HepG2 (cell line): ENCODE measurements around the gene TADA3.

Experiments used
- ELF1 ChIP-seq: sonication (generic); formaldehyde crosslinking; IDR thresholded peaks from 2 replicates; pipeline ENCODE4 v1.4.0; 2020; ENCODE audit warnings: missing genetic modification reagents
- FOXP4 ChIP-seq: sonication (generic); formaldehyde crosslinking; IDR thresholded peaks from 2 replicates; pipeline ENCODE4 v1.4.0; 2020; ENCODE audit warnings: missing genetic modification reagents
- MYPOP ChIP-seq: sonication (generic); formaldehyde crosslinking; IDR thresholded peaks from 2 replicates; pipeline ENCODE4 v1.8.1; 2023; ENCODE audit warnings: mild to moderate bottlenecking, moderate library complexity, missing genetic modification reagents
- POLR2A ChIP-seq, 2 experiments: IDR thresholded peaks; 2 replicates each; pipeline ENCODE4 v1.6.1; 2011; ENCODE audit warnings: low read depth in 2 of 2, low read length in 2 of 2, mild to moderate bottlenecking in 1 of 2, moderate library complexity in 1 of 2; ENCODE audit not compliant: insufficient read depth in 1 of 2
- RERE ChIP-seq: IDR thresholded peaks from 2 replicates; pipeline ENCODE4 v1.6.1; 2016; ENCODE audit warnings: low read depth, missing genetic modification reagents, missing compliant biosample characterization
- REST ChIP-seq, 2 experiments: IDR thresholded peaks; 2 replicates each; pipeline ENCODE4 v1.6.1; 2011 to 2012; ENCODE audit warnings: low read length in 2 of 2, borderline replicate concordance in 1 of 2, low read depth in 1 of 2, mild to moderate bottlenecking in 1 of 2, moderate library complexity in 1 of 2
- RFXAP ChIP-seq: sonication (generic); formaldehyde crosslinking; IDR thresholded peaks from 2 replicates; pipeline ENCODE4 v1.4.0; 2020; ENCODE audit warnings: missing genetic modification reagents, borderline replicate concordance
- SP2 ChIP-seq: sonication (generic); formaldehyde crosslinking; IDR thresholded peaks from 2 replicates; pipeline ENCODE4 v1.5.1; 2020; ENCODE audit warnings: mild to moderate bottlenecking, missing genetic modification reagents
- ZFP36 ChIP-seq: fragments of 150-350 bp; IDR thresholded peaks from 2 replicates; pipeline ENCODE4 v1.6.1; 2018; ENCODE audit warnings: borderline replicate concordance, low read length, low read depth; ENCODE audit not compliant: partially characterized antibody
- ZNF260 ChIP-seq: sonication (generic); formaldehyde crosslinking; IDR thresholded peaks from 2 replicates; pipeline ENCODE4 v1.4.0; 2020; ENCODE audit warnings: missing genetic modification reagents, low read depth, mild to moderate bottlenecking, borderline replicate concordance

GRCh38 chr3:9732080-9732739 is 60.1 kb downstream of the TADA3 start:
- TF ChIP-seq RERE (CRISPR knock-in tag) (no peak), MYPOP (no peak), ZFP36 (no peak), FOXP4 (CRISPR knock-in tag) (no peak), ELF1 (CRISPR knock-in tag) (no peak), POLR2A (IDR thresholded peaks at IDR 0.05; ENCODE audit: insufficient read depth in 1 of 2, low read depth in 2 of 2, low read length in 2 of 2) (no peak), SP2 (CRISPR knock-in tag) (0 out of 2 replicates have a peak, but pooled peaks have one; percentile 0), RFXAP (no peak), ZNF260 (CRISPR knock-in tag) (no peak), REST (IDR thresholded peaks at IDR 0.05; ENCODE audit: borderline replicate concordance in 1 of 2, low read depth in 1 of 2, low read length in 2 of 2) (no peak)
